Body of pancreas (tissue), 4 donors: Measurements from ENCODE around the gene UQCRC2. TPM values are rescaled to one million over a fixed set of nuclear protein-coding genes. Genes with fewer than 3 reads are reported as not detected.

Source experiments
- ATAC-seq: fragments of 150-250 bp; one replicate; pipeline ENCODE4 v1.9.1; 2016
- DNase-seq, 4 donors: peaks; one replicate each; pipeline ENCODE4 v3.0.0-alpha.2; 2019
- H3K27ac ChIP-seq, 4 donors: fragments of 200-600 bp; sonication (generic); 1 replicate in 3 of 4; 2 replicates in 1 of 4; pipeline versions ENCODE4 v1.5.1 to v1.6.1; 2016 to 2019; ENCODE audit warnings: mild to moderate bottlenecking in 1 of 4, mixed read lengths in 1 of 4, moderate library complexity in 1 of 4
- H3K27me3 ChIP-seq, 2 donors: fragments of 200-600 bp; sonication (generic); one replicate each; pipeline ENCODE4 v1.6.0; 2016; ENCODE audit warnings: mild to moderate bottlenecking in 1 of 2
- H3K36me3 ChIP-seq, 2 donors: fragments of 200-600 bp; sonication (generic); replicated peaks in 1 of 2; 2 replicates each; pipeline ENCODE4 v1.5.1; 2016; ENCODE audit warnings: low read depth in 2 of 2; ENCODE audit not compliant: insufficient read depth in 1 of 2
- H3K4me1 ChIP-seq: fragments of 200-600 bp; sonication (generic); one replicate; pipeline ENCODE4 v1.6.0; 2016
- H3K4me3 ChIP-seq, 2 donors: fragments of 200-600 bp; sonication (generic); 1 replicate in 1 of 2; 2 replicates in 1 of 2; pipeline ENCODE4 v1.5.1; 2016 to 2019
- H3K9me3 ChIP-seq, 3 donors: fragments of 200-600 bp; sonication (generic); 1 replicate in 2 of 3; 2 replicates in 1 of 3; pipeline ENCODE4 v1.5.1; 2016
- POLR2A ChIP-seq, 3 donors: fragments of 450-650 bp; IDR thresholded peaks; one replicate each; pipeline ENCODE4 v1.6.1; 2016; ENCODE audit warnings: antibody characterized with exemption in 3 of 3, mild to moderate bottlenecking in 2 of 3
- WGBS, 2 donors: methylation state at CpG; one replicate each; pipeline ENCODE4 v1.1.5; 2017; 5-methylcytosine and 5-hydroxymethylcytosine counted together
- intact Hi-C: fragments of 100-400 bp; cut with DNase I; formaldehyde crosslinking; loops from one replicate; pipeline ENCODE4 v1.15.1; 2023
- total RNA-seq, 2 donors: library from RNA; depleted of rRNA; stranded (reverse); fragments of >200 nt; gene quantifications; one replicate each; pipeline ENCODE4 v1.1.0, GENCODE V29; 2016
- TF ChIP-seq, protein P1 (sequence below), 7 experiments: fragments of 450-650 bp in 4 of 7; fragments of 200-600 bp in 3 of 7; sonication (generic) in 3 of 7; IDR thresholded peaks; one replicate each; pipeline ENCODE4 v1.5.1; 2016 to 2019; ENCODE audit warnings: antibody characterized with exemption in 7 of 7

UQCRC2 gene
- total RNA-seq, 2 donors from 2014 or later, result 63.3 to 128 TPM

- WGBS, 2 donors, result 67 to 70% methylated on average over 6 of the region's 6 CpGs
- ATAC-seq, result no peak
- Histone ChIP-seq H3K9me3 (no peaks in the 10 kb centered on the region), H3K4me3 (no peak overlapping the region), H3K27ac (no peak overlapping the region), H3K4me1 (no peaks in the 10 kb centered on the region), H3K36me3 (no peaks in the 10 kb centered on the region), H3K27me3 (no peaks in the 10 kb centered on the region)
- intact Hi-C loops, result no loop called here
- TF ChIP-seq, protein P1, sequence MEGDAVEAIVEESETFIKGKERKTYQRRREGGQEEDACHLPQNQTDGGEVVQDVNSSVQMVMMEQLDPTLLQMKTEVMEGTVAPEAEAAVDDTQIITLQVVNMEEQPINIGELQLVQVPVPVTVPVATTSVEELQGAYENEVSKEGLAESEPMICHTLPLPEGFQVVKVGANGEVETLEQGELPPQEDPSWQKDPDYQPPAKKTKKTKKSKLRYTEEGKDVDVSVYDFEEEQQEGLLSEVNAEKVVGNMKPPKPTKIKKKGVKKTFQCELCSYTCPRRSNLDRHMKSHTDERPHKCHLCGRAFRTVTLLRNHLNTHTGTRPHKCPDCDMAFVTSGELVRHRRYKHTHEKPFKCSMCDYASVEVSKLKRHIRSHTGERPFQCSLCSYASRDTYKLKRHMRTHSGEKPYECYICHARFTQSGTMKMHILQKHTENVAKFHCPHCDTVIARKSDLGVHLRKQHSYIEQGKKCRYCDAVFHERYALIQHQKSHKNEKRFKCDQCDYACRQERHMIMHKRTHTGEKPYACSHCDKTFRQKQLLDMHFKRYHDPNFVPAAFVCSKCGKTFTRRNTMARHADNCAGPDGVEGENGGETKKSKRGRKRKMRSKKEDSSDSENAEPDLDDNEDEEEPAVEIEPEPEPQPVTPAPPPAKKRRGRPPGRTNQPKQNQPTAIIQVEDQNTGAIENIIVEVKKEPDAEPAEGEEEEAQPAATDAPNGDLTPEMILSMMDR (IDR thresholded peaks at IDR 0.05), result no peak
- TF ChIP-seq POLR2A (IDR thresholded peaks at IDR 0.05), result no peak
- no peak for DNase-seq
Observed at GRCh38 chr16:21991621-21992020, 38.5 kb downstream of the UQCRC2 start.

- intact Hi-C loops, result no loop called here
Observed at GRCh38 chr16:21994856-21995465, 41.8 kb downstream of the UQCRC2 start.

GRCh38 chr16:21996923-21997696 is 43.9 kb downstream of the UQCRC2 start:
- ATAC-seq (no peak), DNase-seq (no peak)
- no peaks in the 10 kb centered on the region for H3K36me3 ChIP-seq
- peaks cover 7% of the 10 kb centered on the region for H3K4me1 ChIP-seq
- intact Hi-C loops, result no loop called here
- 78 to 86% methylated on average over 9 of the region's 9 CpGs for WGBS, 2 donors
- no peak for TF ChIP-seq POLR2A (IDR thresholded peaks at IDR 0.05)
- TF ChIP-seq, protein P1 (IDR thresholded peaks at IDR 0.05), result no peak
- H3K9me3 ChIP-seq, result no peaks in the 10 kb centered on the region
- H3K27ac ChIP-seq, result no peak overlapping the region
- no peak overlapping the region for H3K4me3 ChIP-seq
- H3K27me3 ChIP-seq, result no peaks in the 10 kb centered on the region

More at GRCh38 chr16:21994856-21995465, 41.8 kb downstream of the UQCRC2 start:
- H3K36me3 ChIP-seq, result no peaks in the 10 kb centered on the region
- ATAC-seq (no peak), DNase-seq (no peak)
- no peaks in the 10 kb centered on the region for H3K27me3 ChIP-seq
- WGBS, 2 donors, result 83 to 84% methylated on average over 13 of the region's 13 CpGs
- no peaks in the 10 kb centered on the region for H3K4me1 ChIP-seq
- no peak overlapping the region for H3K4me3 ChIP-seq
- H3K27ac ChIP-seq, result no peak overlapping the region
- H3K9me3 ChIP-seq, result no peaks in the 10 kb centered on the region
- TF ChIP-seq POLR2A (IDR thresholded peaks at IDR 0.05), result no peak
- TF ChIP-seq, protein P1 (IDR thresholded peaks at IDR 0.05), result no peak

DNA sequence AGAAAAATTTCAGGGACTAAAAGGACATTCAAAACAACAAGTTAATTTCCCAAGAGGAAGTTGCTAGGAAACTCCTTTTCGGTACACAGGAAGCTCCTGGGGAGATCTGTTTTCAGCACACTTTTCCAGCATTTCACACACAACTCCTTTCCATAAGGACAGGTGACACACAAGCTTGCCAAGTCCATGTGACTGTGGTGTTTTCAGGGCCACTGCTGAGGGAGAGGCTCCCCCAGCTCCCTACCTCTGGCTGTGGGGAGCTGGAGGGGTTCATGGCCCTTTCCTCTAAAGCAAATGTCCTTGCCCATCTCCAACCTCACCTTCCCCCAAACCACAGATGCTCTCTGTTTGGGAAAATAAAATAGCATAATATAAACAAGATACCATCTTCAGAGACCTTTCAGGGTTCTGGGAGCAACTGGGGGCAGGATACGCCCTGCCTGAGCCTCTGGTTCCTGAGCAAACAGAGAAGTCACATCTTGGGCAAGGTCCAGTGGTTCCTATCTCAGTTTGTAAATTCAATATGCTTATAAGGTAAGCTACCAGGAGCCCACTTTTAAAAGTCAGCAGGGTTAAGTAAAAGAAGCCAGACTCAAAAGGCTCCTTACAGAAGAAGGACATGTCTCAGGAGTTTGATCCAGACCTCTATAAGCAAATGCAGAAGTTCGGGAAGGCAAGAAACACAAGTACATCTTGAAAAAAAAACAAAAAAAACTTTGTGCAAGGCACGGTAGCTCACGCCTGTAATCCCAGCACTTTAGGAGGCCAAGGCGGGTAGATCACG is 44.7 kb downstream of the UQCRC2 start:
- no peak overlapping the region for H3K4me3 ChIP-seq
- no peak overlapping the region for H3K27ac ChIP-seq
- intact Hi-C loops, result no loop called here
- no peak for TF ChIP-seq POLR2A (IDR thresholded peaks at IDR 0.05)
- TF ChIP-seq, protein P1 (IDR thresholded peaks at IDR 0.05), result no peak
- WGBS, 2 donors, result 80 to 83% methylated on average over 7 of the region's 7 CpGs
- DNase-seq (no peak), ATAC-seq (no peak)
- H3K4me1 ChIP-seq, result peaks cover 7% of the 10 kb centered on the region
- no peaks in the 10 kb centered on the region for H3K36me3 ChIP-seq
- no peaks in the 10 kb centered on the region for H3K9me3 ChIP-seq
- H3K27me3 ChIP-seq, result no peaks in the 10 kb centered on the region
